ENCODE results near the gene C4orf50.

Gene C4orf50

GRCh38 chr4:6059375-6059805 lies 41.2 kb upstream of the C4orf50 start:
- no peak overlapping the region for H3K4me3 ChIP-seq (ENCODE audit: low read depth, low read length)
- no peak overlapping the region for H3K27ac ChIP-seq
- no peak for DNase-seq
- in situ Hi-C loops (cut with HindIII; ENCODE audit: low pct_ligation_motif_present, low sequenced_read_pairs) = no loop called here
- no peak for TF ChIP-seq CTCF (IDR thresholded peaks at IDR 0.05; ENCODE audit: low read depth, low read length, missing control alignments)
- no peaks in the 10 kb centered on the region for H3K36me3 ChIP-seq (replicated peaks)
- H3K27me3 ChIP-seq (replicated peaks) = no peaks in the 10 kb centered on the region

GRCh38 chr4:6058531-6059374 lies 40.5 kb upstream of the C4orf50 start:
- Histone ChIP-seq H3K27me3 (replicated peaks) (no peaks in the 10 kb centered on the region), H3K27ac (no peak overlapping the region), H3K4me3 (ENCODE audit: low read depth, low read length) (no peak overlapping the region), H3K36me3 (replicated peaks) (no peaks in the 10 kb centered on the region)
- no peak for TF ChIP-seq CTCF (IDR thresholded peaks at IDR 0.05; ENCODE audit: low read depth, low read length, missing control alignments)
- no peak for DNase-seq
- in situ Hi-C loops (cut with HindIII; ENCODE audit: low pct_ligation_motif_present, low sequenced_read_pairs) = no loop called here

GRCh38 chr4:6056976-6057766 lies 38.9 kb upstream of the C4orf50 start:
- Histone ChIP-seq H3K27me3 (replicated peaks) (no peaks in the 10 kb centered on the region), H3K27ac (no peak overlapping the region), H3K4me3 (ENCODE audit: low read depth, low read length) (no peak overlapping the region), H3K36me3 (replicated peaks) (no peaks in the 10 kb centered on the region)
- in situ Hi-C loops (cut with HindIII; ENCODE audit: low pct_ligation_motif_present, low sequenced_read_pairs) = no loop called here
- no peak for TF ChIP-seq CTCF (IDR thresholded peaks at IDR 0.05; ENCODE audit: low read depth, low read length, missing control alignments)
- no peak for DNase-seq

GRCh38 chr4:6055436-6055835 lies 37.2 kb upstream of the C4orf50 start:
- in situ Hi-C loops (cut with HindIII; ENCODE audit: low pct_ligation_motif_present, low sequenced_read_pairs) = no loop called here
- Histone ChIP-seq H3K27me3 (replicated peaks) (no peaks in the 10 kb centered on the region), H3K4me3 (ENCODE audit: low read depth, low read length) (no peak overlapping the region), H3K36me3 (replicated peaks) (no peaks in the 10 kb centered on the region), H3K27ac (no peak overlapping the region)
- DNase-seq = no peak
- no peak for TF ChIP-seq CTCF (IDR thresholded peaks at IDR 0.05; ENCODE audit: low read depth, low read length, missing control alignments)

GRCh38 chr4:6055030-6055429 lies 36.8 kb upstream of the C4orf50 start:
- TF ChIP-seq CTCF (IDR thresholded peaks at IDR 0.05; ENCODE audit: low read depth, low read length, missing control alignments) = no peak
- in situ Hi-C loops (cut with HindIII; ENCODE audit: low pct_ligation_motif_present, low sequenced_read_pairs) = no loop called here
- Histone ChIP-seq H3K27ac (no peak overlapping the region), H3K4me3 (ENCODE audit: low read depth, low read length) (no peak overlapping the region), H3K27me3 (replicated peaks) (no peaks in the 10 kb centered on the region), H3K36me3 (replicated peaks) (no peaks in the 10 kb centered on the region)
- DNase-seq = no peak
